Endothelial cell (in vitro differentiated cells): ENCODE results near the gene NOTCH1. TPM values are rescaled to one million over a fixed set of nuclear protein-coding genes. Genes with fewer than 3 reads are reported as not detected.

Experiments used
- DNase-seq: peaks from one replicate; pipeline ENCODE4 v3.0.0; 2021; ENCODE audit warnings: low spot score
- H3K27ac Mint-ChIP-seq: one replicate; pipeline ENCODE4 v1.8.0; 2021; ENCODE audit warnings: mixed read lengths, inconsistent platforms; ENCODE audit not compliant: unreplicated experiment
- H3K27me3 Mint-ChIP-seq: one replicate; pipeline ENCODE4 v1.8.0; 2021; ENCODE audit warnings: mild to moderate bottlenecking, moderate library complexity, mixed read lengths, inconsistent platforms; ENCODE audit not compliant: unreplicated experiment
- H3K36me3 Mint-ChIP-seq: one replicate; pipeline ENCODE4 v1.8.0; 2021; ENCODE audit warnings: mild to moderate bottlenecking, low read depth, mixed read lengths, inconsistent platforms; ENCODE audit not compliant: unreplicated experiment
- H3K4me1 Mint-ChIP-seq: one replicate; pipeline ENCODE4 v1.8.0; 2021; ENCODE audit warnings: mild to moderate bottlenecking, mixed read lengths, inconsistent platforms; ENCODE audit not compliant: unreplicated experiment
- H3K4me3 Mint-ChIP-seq: one replicate; pipeline ENCODE4 v1.8.0; 2021; ENCODE audit warnings: mild to moderate bottlenecking, mixed read lengths, inconsistent platforms; ENCODE audit not compliant: unreplicated experiment
- H3K9me3 Mint-ChIP-seq: one replicate; pipeline ENCODE4 v1.8.0; 2021; ENCODE audit warnings: mixed read lengths, inconsistent platforms; ENCODE audit not compliant: unreplicated experiment
- total RNA-seq: library from RNA; stranded (reverse); fragmentation: NEBNext Ultra II Directional; extraction: Animal tissue kit (Norgen Biotek cat#: 25700); gene quantifications from one replicate; pipeline ENCODE4 v1.2.1, GENCODE V29; 2021; ENCODE audit not compliant: unreplicated experiment
- TF ChIP-seq, protein P1 (sequence below): fragments of 200-600 bp; sonication (generic); IDR thresholded peaks from one replicate; pipeline ENCODE4 v1.5.0; 2021; ENCODE audit warnings: antibody characterized with exemption; ENCODE audit not compliant: unreplicated experiment

The NOTCH1 gene
- total RNA-seq, 1 donor from 2014 or later: 312 TPM

GRCh38 chr9:136566901-136567300 lies 21.1 kb upstream of the NOTCH1 start:
- Mint-ChIP-seq H3K9me3 (no peaks in the 10 kb centered on the region), H3K27ac (no peak overlapping the region), H3K27me3 (peaks cover 4% of the 10 kb centered on the region), H3K4me1 (peaks cover 22% of the 10 kb centered on the region), H3K36me3 (peaks cover 7% of the 10 kb centered on the region), H3K4me3 (no peak overlapping the region)
- no peak for DNase-seq
- TF ChIP-seq, protein P1, sequence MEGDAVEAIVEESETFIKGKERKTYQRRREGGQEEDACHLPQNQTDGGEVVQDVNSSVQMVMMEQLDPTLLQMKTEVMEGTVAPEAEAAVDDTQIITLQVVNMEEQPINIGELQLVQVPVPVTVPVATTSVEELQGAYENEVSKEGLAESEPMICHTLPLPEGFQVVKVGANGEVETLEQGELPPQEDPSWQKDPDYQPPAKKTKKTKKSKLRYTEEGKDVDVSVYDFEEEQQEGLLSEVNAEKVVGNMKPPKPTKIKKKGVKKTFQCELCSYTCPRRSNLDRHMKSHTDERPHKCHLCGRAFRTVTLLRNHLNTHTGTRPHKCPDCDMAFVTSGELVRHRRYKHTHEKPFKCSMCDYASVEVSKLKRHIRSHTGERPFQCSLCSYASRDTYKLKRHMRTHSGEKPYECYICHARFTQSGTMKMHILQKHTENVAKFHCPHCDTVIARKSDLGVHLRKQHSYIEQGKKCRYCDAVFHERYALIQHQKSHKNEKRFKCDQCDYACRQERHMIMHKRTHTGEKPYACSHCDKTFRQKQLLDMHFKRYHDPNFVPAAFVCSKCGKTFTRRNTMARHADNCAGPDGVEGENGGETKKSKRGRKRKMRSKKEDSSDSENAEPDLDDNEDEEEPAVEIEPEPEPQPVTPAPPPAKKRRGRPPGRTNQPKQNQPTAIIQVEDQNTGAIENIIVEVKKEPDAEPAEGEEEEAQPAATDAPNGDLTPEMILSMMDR: no peak

GRCh38 chr9:136566553-136566895 lies 20.7 kb upstream of the NOTCH1 start:
- no peak overlapping the region for H3K27ac Mint-ChIP-seq
- peaks cover 18% of the 10 kb centered on the region for H3K4me1 Mint-ChIP-seq
- TF ChIP-seq, protein P1: no peak
- H3K4me3 Mint-ChIP-seq: no peak overlapping the region
- peaks cover 4% of the 10 kb centered on the region for H3K27me3 Mint-ChIP-seq
- H3K9me3 Mint-ChIP-seq: no peaks in the 10 kb centered on the region
- DNase-seq: no peak
- H3K36me3 Mint-ChIP-seq: peaks cover 7% of the 10 kb centered on the region

- Mint-ChIP-seq H3K9me3 (no peaks in the 10 kb centered on the region), H3K4me1 (peaks cover 15% of the 10 kb centered on the region), H3K36me3 (peaks cover 7% of the 10 kb centered on the region), H3K27ac (no peak overlapping the region), H3K4me3 (no peak overlapping the region), H3K27me3 (peaks cover 4% of the 10 kb centered on the region)
- TF ChIP-seq, protein P1: no peak
- no peak for DNase-seq
Observed at GRCh38 chr9:136565715-136566552, 20.1 kb upstream of the NOTCH1 start.

GRCh38 chr9:136565086-136565714 lies 19.4 kb upstream of the NOTCH1 start:
- H3K4me3 Mint-ChIP-seq: no peak overlapping the region
- H3K4me1 Mint-ChIP-seq: peaks cover 15% of the 10 kb centered on the region
- H3K9me3 Mint-ChIP-seq: peaks cover 4% of the 10 kb centered on the region
- H3K27me3 Mint-ChIP-seq: peaks cover 9% of the 10 kb centered on the region
- TF ChIP-seq, protein P1: no peak
- no peak overlapping the region for H3K27ac Mint-ChIP-seq
- DNase-seq: no peak
- peaks cover 13% of the 10 kb centered on the region for H3K36me3 Mint-ChIP-seq
